GM21825 (cell line): ENCODE data around the gene ENTPD6.
"Not testable (repeated sequence)": the region's sequence is repeated elsewhere in the genome, so short reads cannot be mapped to it uniquely, and the experiment has no call there.

Source experiments
- ATAC-seq: cut with Tn5 transposase; IDR thresholded peaks from one replicate; pipeline ENCODE4 v1.9.1; 2021; ENCODE audit warnings: mild to moderate bottlenecking, moderate library complexity; ENCODE audit not compliant: unreplicated experiment

ENTPD6 gene

GRCh38 chr20:25252686-25253421, 57.3 kb downstream of the ENTPD6 start:
- ATAC-seq, result no peak

- ATAC-seq, result no peak
Measured at GRCh38 chr20:25253606-25254275, 58.2 kb downstream of the ENTPD6 start.

GRCh38 chr20:25254571-25254970, 59.1 kb downstream of the ENTPD6 start:
- ATAC-seq, result no peak

GRCh38 chr20:25254986-25255680, 59.6 kb downstream of the ENTPD6 start:
- ATAC-seq, result no peak

GRCh38 chr20:25256226-25256859, 60.8 kb downstream of the ENTPD6 start:
- ATAC-seq, result no peak

- ATAC-seq, result no peak
Measured at GRCh38 chr20:25257130-25257529, 61.6 kb downstream of the ENTPD6 start.

- ATAC-seq, result no peak
Measured at GRCh38 chr20:25257756-25258475, 62.4 kb downstream of the ENTPD6 start.

GRCh38 chr20:25258476-25258805, 62.9 kb downstream of the ENTPD6 start:
- no peak for ATAC-seq

GRCh38 chr20:25258828-25259227, 63.3 kb downstream of the ENTPD6 start:
- ATAC-seq, result no peak

- ATAC-seq, result no peak
Measured at GRCh38 chr20:25259358-25259757, 63.8 kb downstream of the ENTPD6 start.

GRCh38 chr20:25259788-25260254, 64.3 kb downstream of the ENTPD6 start:
- no peak for ATAC-seq

GRCh38 chr20:25260770-25261437, 65.4 kb downstream of the ENTPD6 start:
- not testable (repeated sequence) for ATAC-seq

- ATAC-seq, result no peak
Measured at GRCh38 chr20:25269057-25269832, 73.7 kb downstream of the ENTPD6 start.

- ATAC-seq, result no peak
Measured at GRCh38 chr20:25269833-25270170, 74.3 kb downstream of the ENTPD6 start.

GRCh38 chr20:25270829-25271251, 75.3 kb downstream of the ENTPD6 start:
- no peak for ATAC-seq

GRCh38 chr20:25271486-25272222, 76.1 kb downstream of the ENTPD6 start:
- no peak for ATAC-seq

- ATAC-seq, result no peak
Measured at GRCh38 chr20:25272223-25273000, 76.9 kb downstream of the ENTPD6 start.

GRCh38 chr20:25273046-25273445, 77.5 kb downstream of the ENTPD6 start:
- no peak for ATAC-seq
